Esophagus squamous epithelium (tissue), 5 donors: ENCODE measurements around the gene PHF21B. TPM values are rescaled to one million over a fixed set of nuclear protein-coding genes. Genes with fewer than 3 reads are reported as not detected.

Experiments used
- DNase-seq: peaks from one replicate; lab custom pipeline; 2025; lab: John Stamatoyannopoulos, UW
- H3K27ac ChIP-seq, 4 donors: fragments of 200-600 bp; sonication (generic); one replicate each; pipeline ENCODE4 v1.5.1; 2016 to 2019; ENCODE audit warnings: mild to moderate bottlenecking in 1 of 4
- H3K27me3 ChIP-seq, 4 donors: fragments of 200-600 bp; sonication (generic); 1 replicate in 3 of 4; 2 replicates in 1 of 4; pipeline versions ENCODE4 v1.5.1 to v1.6.0; 2017 to 2021; ENCODE audit warnings: antibody characterized with exemption in 1 of 4
- H3K36me3 ChIP-seq, 3 donors: fragments of 200-600 bp; sonication (generic); one replicate each; pipeline ENCODE4 v1.5.1; 2016 to 2019
- H3K4me1 ChIP-seq, 3 donors: fragments of 200-600 bp; sonication (generic); one replicate each; pipeline ENCODE4 v1.5.1; 2017 to 2019
- H3K4me3 ChIP-seq, 4 donors: fragments of 200-600 bp; sonication (generic); 1 replicate in 3 of 4; 2 replicates in 1 of 4; pipeline ENCODE4 v1.5.1; 2016 to 2019; ENCODE audit warnings: mild to moderate bottlenecking in 2 of 4, moderate library complexity in 1 of 4
- H3K9me3 ChIP-seq, 3 donors: fragments of 200-600 bp; sonication (generic); one replicate each; pipeline ENCODE4 v1.5.1; 2016 to 2019
- CTCF ChIP-seq, 6 experiments: fragments of 450-650 bp in 4 of 6; fragments of 200-600 bp in 2 of 6; sonication (generic) in 2 of 6; IDR thresholded peaks; one replicate each; pipeline ENCODE4 v1.5.1; 2016 to 2019; ENCODE audit warnings: antibody characterized with exemption in 6 of 6, mild to moderate bottlenecking in 4 of 6, moderate library complexity in 4 of 6
- POLR2A ChIP-seq, 4 donors: fragments of 450-650 bp; IDR thresholded peaks; one replicate each; pipeline ENCODE4 v1.6.1; 2017; ENCODE audit warnings: antibody characterized with exemption in 4 of 4, mild to moderate bottlenecking in 4 of 4, moderate library complexity in 3 of 4
- WGBS, 2 donors: methylation state at CpG; one replicate each; pipeline ENCODE4 v1.1.5; 2018; 5-methylcytosine and 5-hydroxymethylcytosine counted together
- intact Hi-C: fragments of 100-400 bp; cut with DNase I; formaldehyde crosslinking; loops from one replicate; pipeline ENCODE4 v1.15.0; 2022
- total RNA-seq, 4 donors: library from RNA; depleted of rRNA; stranded (reverse); fragments of >200 nt; gene quantifications; one replicate each; pipeline ENCODE4 v1.1.0, GENCODE V29; 2016
- donor health status: DM: yes; HTN: yes; CAD: no.

Gene PHF21B
- total RNA-seq, 4 donors from 2014 or later: 0.04 to 0.19 TPM; not detected in 2

GRCh38 chr22:44930711-44931035 is 79.1 kb downstream of the PHF21B start:
- no peaks in the 10 kb centered on the region for H3K4me1 ChIP-seq
- no peak for TF ChIP-seq CTCF (IDR thresholded peaks at IDR 0.05)
- H3K9me3 ChIP-seq: no peaks in the 10 kb centered on the region
- H3K27ac ChIP-seq: no peak overlapping the region
- no peak overlapping the region for H3K4me3 ChIP-seq
- peaks cover 0 to 35% (median 0%) of the 10 kb centered on the region in 4 donors for H3K27me3 ChIP-seq
- 65% methylated on average over 2 of the region's 8 CpGs; no CpG with 5 or more reads in 1 of the 2 donors for WGBS, 2 donors
- H3K36me3 ChIP-seq: no peaks in the 10 kb centered on the region
- intact Hi-C loops: no loop called here
- DNase-seq: no peak

- intact Hi-C loops: no loop called here
- no peak for DNase-seq
- no peaks in the 10 kb centered on the region for H3K9me3 ChIP-seq
- WGBS, 2 donors: 60 to 66% methylated on average over 8 to 13 of the region's 13 CpGs
- no peak overlapping the region for H3K4me3 ChIP-seq
- no peak overlapping the region for H3K27ac ChIP-seq
- TF ChIP-seq CTCF (IDR thresholded peaks at IDR 0.05) (no peak), POLR2A (IDR thresholded peaks at IDR 0.05) (no peak)
- H3K4me1 ChIP-seq: no peaks in the 10 kb centered on the region
- H3K36me3 ChIP-seq: no peaks in the 10 kb centered on the region
- peaks cover 0 to 35% (median 0%) of the 10 kb centered on the region in 4 donors for H3K27me3 ChIP-seq
Observed at GRCh38 chr22:44930016-44930710, 79.6 kb downstream of the PHF21B start.

GRCh38 chr22:44929359-44930015 is 80.3 kb downstream of the PHF21B start:
- WGBS, 2 donors: 68 to 84% methylated on average over 8 to 13 of the region's 18 CpGs
- Histone ChIP-seq H3K4me3 (no peak overlapping the region), H3K27me3 (peaks cover 0 to 35% (median 0%) of the 10 kb centered on the region in 4 donors), H3K9me3 (no peaks in the 10 kb centered on the region), H3K36me3 (no peaks in the 10 kb centered on the region), H3K27ac (no peak overlapping the region), H3K4me1 (no peaks in the 10 kb centered on the region)
- TF ChIP-seq POLR2A (IDR thresholded peaks at IDR 0.05) (no peak), CTCF (IDR thresholded peaks at IDR 0.05) (no peak)
- DNase-seq: no peak
- intact Hi-C loops: no loop called here

GRCh38 chr22:44928711-44929358 is 81.0 kb downstream of the PHF21B start:
- Histone ChIP-seq H3K4me3 (no peak overlapping the region), H3K4me1 (no peaks in the 10 kb centered on the region), H3K36me3 (no peaks in the 10 kb centered on the region), H3K27me3 (peaks cover 0 to 35% (median 0%) of the 10 kb centered on the region in 4 donors), H3K27ac (no peak overlapping the region), H3K9me3 (no peaks in the 10 kb centered on the region)
- 83 to 87% methylated on average over 10 to 15 of the region's 18 CpGs for WGBS, 2 donors
- TF ChIP-seq POLR2A (IDR thresholded peaks at IDR 0.05): no peak
- no peak for TF ChIP-seq CTCF (IDR thresholded peaks at IDR 0.05)
- intact Hi-C loops: no loop called here
- no peak for DNase-seq

- no peak for DNase-seq
- Histone ChIP-seq H3K4me3 (no peak overlapping the region), H3K9me3 (no peaks in the 10 kb centered on the region), H3K4me1 (no peaks in the 10 kb centered on the region), H3K27me3 (peaks cover 0 to 35% (median 0%) of the 10 kb centered on the region in 4 donors), H3K27ac (no peak overlapping the region), H3K36me3 (no peaks in the 10 kb centered on the region)
- TF ChIP-seq CTCF (IDR thresholded peaks at IDR 0.05) (no peak), POLR2A (IDR thresholded peaks at IDR 0.05) (no peak)
- WGBS, 2 donors: 60 to 86% methylated on average over 3 to 10 of the region's 11 CpGs
- intact Hi-C loops: no loop called here
Observed at GRCh38 chr22:44928136-44928463, 81.7 kb downstream of the PHF21B start.
